ENCODE data around the gene ENPP3.

The ENPP3 gene

GRCh38 chr6:131660195-131660594 is 23.1 kb downstream of the ENPP3 start:
- TF ChIP-seq PKNOX1 (IDR thresholded peaks at IDR 0.05) (no peak), CTBP1 (IDR thresholded peaks at IDR 0.05; ENCODE audit: borderline replicate concordance) (no peak), NFRKB (IDR thresholded peaks at IDR 0.05) (no peak), ARNT (IDR thresholded peaks at IDR 0.05) (no peak), SP1 (IDR thresholded peaks at IDR 0.05) (no peak), FOXM1 (IDR thresholded peaks at IDR 0.05; ENCODE audit: borderline replicate concordance) (no peak), FOXK2 (IDR thresholded peaks at IDR 0.05) (no peak), HDGF (IDR thresholded peaks at IDR 0.05; ENCODE audit: borderline replicate concordance) (no peak), ELF4 (IDR thresholded peaks at IDR 0.05) (no peak), TARDBP (IDR thresholded peaks at IDR 0.05) (no peak), FOXA1 (IDR thresholded peaks at IDR 0.05) (no peak), ZNF384 (IDR thresholded peaks at IDR 0.05) (no peak), BHLHE40 (IDR thresholded peaks at IDR 0.05; ENCODE audit: borderline replicate concordance) (no peak)
- DNase-seq (ENCODE audit: extremely low spot score) = no peak
- CTCF ChIA-PET = no interaction called here
- POLR2A ChIA-PET = no interaction called here

- no peak for DNase-seq (ENCODE audit: extremely low spot score)
- no peak for TF ChIP-seq L3MBTL2 (conservative IDR thresholded peaks at IDR 0.05)
- TF ChIP-seq FOXK2 (IDR thresholded peaks at IDR 0.05) = no peak
- TF ChIP-seq SP1 (IDR thresholded peaks at IDR 0.05) = no peak
- no peak for TF ChIP-seq SUZ12 (IDR thresholded peaks at IDR 0.05)
- TF ChIP-seq ELF4 (IDR thresholded peaks at IDR 0.05) = no peak
- no peak for TF ChIP-seq LEF1 (IDR thresholded peaks at IDR 0.05; ENCODE audit: borderline replicate concordance)
- TF ChIP-seq PKNOX1 (IDR thresholded peaks at IDR 0.05) = no peak
- no peak for TF ChIP-seq FOXA1 (IDR thresholded peaks at IDR 0.05)
- no peak for TF ChIP-seq ARNT (IDR thresholded peaks at IDR 0.05)
- TF ChIP-seq NFRKB (IDR thresholded peaks at IDR 0.05) = no peak
- ChIA-PET POLR2A (no interaction called here), CTCF (no interaction called here)
Measured at GRCh38 chr6:131663578-131664165, 26.6 kb downstream of the ENPP3 start.

GRCh38 chr6:131669891-131670290 is 32.8 kb downstream of the ENPP3 start:
- POLR2A ChIA-PET = no interaction called here
- CTCF ChIA-PET = interaction anchor here (0.7 kb wide), 1 partner anchor 25 kb away, joined by 4 read pairs; no protein-coding TSS in a partner anchor
- TF ChIP-seq TARDBP (IDR thresholded peaks at IDR 0.05) (no peak), CTBP1 (IDR thresholded peaks at IDR 0.05; ENCODE audit: borderline replicate concordance) (no peak), FOXM1 (IDR thresholded peaks at IDR 0.05; ENCODE audit: borderline replicate concordance) (no peak), SP1 (IDR thresholded peaks at IDR 0.05) (no peak), L3MBTL2 (conservative IDR thresholded peaks at IDR 0.05) (no peak), ELF4 (IDR thresholded peaks at IDR 0.05) (no peak), SUZ12 (IDR thresholded peaks at IDR 0.05) (no peak), ZNF384 (IDR thresholded peaks at IDR 0.05) (no peak), LEF1 (IDR thresholded peaks at IDR 0.05; ENCODE audit: borderline replicate concordance) (no peak), NFRKB (IDR thresholded peaks at IDR 0.05) (no peak), FOXK2 (IDR thresholded peaks at IDR 0.05) (no peak), ARNT (IDR thresholded peaks at IDR 0.05) (no peak), HDGF (IDR thresholded peaks at IDR 0.05; ENCODE audit: borderline replicate concordance) (no peak)
- DNase-seq (ENCODE audit: extremely low spot score) = no peak

GRCh38 chr6:131673184-131673583 is 36.1 kb downstream of the ENPP3 start:
- TF ChIP-seq CTBP1 (IDR thresholded peaks at IDR 0.05; ENCODE audit: borderline replicate concordance) (no peak), L3MBTL2 (conservative IDR thresholded peaks at IDR 0.05) (no peak), HDGF (IDR thresholded peaks at IDR 0.05; ENCODE audit: borderline replicate concordance) (no peak), ELF4 (IDR thresholded peaks at IDR 0.05) (no peak), BHLHE40 (IDR thresholded peaks at IDR 0.05; ENCODE audit: borderline replicate concordance) (no peak), NFRKB (IDR thresholded peaks at IDR 0.05) (no peak), FOXA1 (IDR thresholded peaks at IDR 0.05) (no peak), SP1 (IDR thresholded peaks at IDR 0.05) (no peak), FOXK2 (IDR thresholded peaks at IDR 0.05) (no peak), ARNT (IDR thresholded peaks at IDR 0.05) (no peak), TARDBP (IDR thresholded peaks at IDR 0.05) (no peak), ZNF384 (IDR thresholded peaks at IDR 0.05) (no peak), SUZ12 (IDR thresholded peaks at IDR 0.05) (no peak), LEF1 (IDR thresholded peaks at IDR 0.05; ENCODE audit: borderline replicate concordance) (no peak), PKNOX1 (IDR thresholded peaks at IDR 0.05) (no peak), FOXM1 (IDR thresholded peaks at IDR 0.05; ENCODE audit: borderline replicate concordance) (no peak)
- ChIA-PET POLR2A (no interaction called here), CTCF (no interaction called here)
- DNase-seq (ENCODE audit: extremely low spot score) = no peak

GRCh38 chr6:131678442-131678841 is 41.3 kb downstream of the ENPP3 start:
- POLR2A ChIA-PET = no interaction called here
- DNase-seq (ENCODE audit: extremely low spot score) = no peak
- CTCF ChIA-PET = no interaction called here
- TF ChIP-seq FOXK2 (IDR thresholded peaks at IDR 0.05) = no peak
- no peak for TF ChIP-seq CTBP1 (IDR thresholded peaks at IDR 0.05; ENCODE audit: borderline replicate concordance)
- TF ChIP-seq L3MBTL2 (conservative IDR thresholded peaks at IDR 0.05) = no peak
- TF ChIP-seq FOXM1 (IDR thresholded peaks at IDR 0.05; ENCODE audit: borderline replicate concordance) = no peak
- no peak for TF ChIP-seq PKNOX1 (IDR thresholded peaks at IDR 0.05)
- no peak for TF ChIP-seq TARDBP (IDR thresholded peaks at IDR 0.05)
- TF ChIP-seq SP1 (IDR thresholded peaks at IDR 0.05) = no peak
- TF ChIP-seq LEF1 (IDR thresholded peaks at IDR 0.05; ENCODE audit: borderline replicate concordance) = no peak

Data from HEK293T (cell line).